ENCODE data around the gene ZSWIM6.

The ZSWIM6 gene

GRCh38 chr5:61591859-61592258 lies 259.8 kb downstream of the ZSWIM6 start:
- no peak for DNase-seq (ENCODE audit: low spot score)

DNA sequence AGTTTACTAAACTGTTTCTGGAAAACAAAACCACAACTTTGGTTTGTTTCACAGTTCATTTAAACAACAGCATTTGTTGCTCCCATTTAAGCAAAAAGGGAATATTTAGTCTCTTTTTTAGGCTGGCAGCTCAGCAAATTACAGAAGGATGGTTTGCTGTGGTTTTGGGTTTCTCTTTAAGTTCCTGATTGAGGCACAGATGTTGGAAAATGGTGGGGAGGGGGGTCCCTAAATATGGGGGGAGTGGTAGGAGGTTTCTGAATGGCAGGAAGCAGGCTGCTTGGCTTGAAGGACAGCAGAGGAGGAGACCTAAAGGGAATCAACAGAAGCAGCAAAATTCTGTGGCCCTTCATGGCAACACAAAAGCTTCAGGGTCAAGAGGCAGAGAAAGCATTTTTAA lies 263.4 kb downstream of the ZSWIM6 start:
- DNase-seq (ENCODE audit: low spot score), result no peak
